ENCODE measurements around the gene HAUS3. TPM values are rescaled to one million over a fixed set of nuclear protein-coding genes. Genes with fewer than 3 reads are reported as not detected.
A peak's percentile ranks its signal among the peaks of the same experiment; 100 is the strongest.

The HAUS3 gene
- total RNA-seq, 2 experiments from 2014 or later: 28.5 to 28.7 TPM

DNA sequence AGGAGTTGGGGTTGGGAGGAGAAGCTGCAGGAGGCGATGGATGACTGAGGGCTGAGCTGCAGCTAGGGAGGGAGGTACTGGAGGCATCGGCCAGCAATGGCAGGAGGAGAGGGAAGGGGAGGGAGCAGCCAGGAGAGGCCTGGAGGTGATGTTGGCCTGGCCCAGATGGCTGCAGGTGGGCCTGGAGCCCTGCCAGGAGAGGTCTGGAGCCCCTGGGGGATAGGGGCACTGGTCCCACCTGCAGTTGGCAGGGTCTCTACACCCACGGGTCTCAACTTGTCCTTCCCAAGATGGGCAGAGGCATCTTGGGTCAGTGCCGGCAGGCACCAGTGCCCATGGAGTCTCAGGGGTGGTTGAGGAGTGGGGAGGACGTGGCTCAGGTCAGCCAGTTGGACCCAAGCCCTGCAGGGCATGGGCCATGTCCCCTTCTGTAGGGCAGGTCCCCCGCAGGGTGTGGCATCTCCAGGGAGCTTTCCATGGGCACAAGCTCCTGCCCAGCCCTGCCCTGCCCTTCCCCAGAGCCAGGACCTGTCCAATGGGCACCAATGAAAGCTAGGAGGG, 22.6 kb upstream of the HAUS3 start:
- ATAC-seq (ENCODE audit: low read depth): no peak
- no peak overlapping the region for H3K27ac Mint-ChIP-seq

GRCh38 chr4:2263926-2264321, 22.0 kb upstream of the HAUS3 start:
- peak; percentile 24 for DNase-seq
- POLR2A ChIA-PET: no interaction called here
- Mint-ChIP-seq H3K27me3 (no peaks in the 10 kb centered on the region), H3K9me3 (no peaks in the 10 kb centered on the region), H3K4me3 (no peak overlapping the region), H3K4me1 (no peaks in the 10 kb centered on the region), H3K27ac (no peak overlapping the region), H3K36me3 (no peaks in the 10 kb centered on the region)
- ATAC-seq (ENCODE audit: low read depth): no peak

More for the DNA sequence above, 22.6 kb upstream of the HAUS3 start:
- no peaks in the 10 kb centered on the region for H3K9me3 Mint-ChIP-seq
- H3K36me3 Mint-ChIP-seq: no peaks in the 10 kb centered on the region
- POLR2A ChIA-PET: interaction anchor here (1.2 kb wide), 1 partner anchor 26 kb away, joined by 3 read pairs; no protein-coding TSS in a partner anchor
- no peak for DNase-seq
- no peaks in the 10 kb centered on the region for H3K27me3 Mint-ChIP-seq
- no peak overlapping the region for H3K4me3 Mint-ChIP-seq
- no peaks in the 10 kb centered on the region for H3K4me1 Mint-ChIP-seq

DNA sequence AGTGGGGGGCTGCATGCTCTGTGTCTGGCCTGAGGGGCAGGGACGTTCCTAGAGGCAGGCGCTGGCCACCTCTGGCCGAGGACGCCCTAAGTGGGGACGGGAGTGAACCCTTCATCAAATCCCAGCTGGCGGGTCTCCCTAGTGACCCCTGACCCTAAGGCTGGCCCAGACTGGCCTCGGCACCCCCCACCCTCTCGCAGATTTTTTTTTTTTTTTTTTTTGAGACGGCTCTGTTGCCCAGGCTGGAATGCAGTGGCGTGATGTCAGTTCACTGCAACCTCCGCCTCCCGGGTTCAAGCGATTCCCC, 21.0 kb upstream of the HAUS3 start:
- Mint-ChIP-seq H3K9me3 (no peaks in the 10 kb centered on the region), H3K27me3 (no peaks in the 10 kb centered on the region), H3K36me3 (no peaks in the 10 kb centered on the region), H3K4me1 (no peaks in the 10 kb centered on the region), H3K4me3 (peak overlapping the region; percentile 70), H3K27ac (peak overlapping the region; percentile 74)
- DNase-seq (no peak), ATAC-seq (ENCODE audit: low read depth) (no peak)
- POLR2A ChIA-PET: interaction anchor here (0.9 to 2.1 kb wide), 6 partner anchors 16 to 150 kb away, joined by 3 to 22 read pairs (median 8); partner anchors contain the start of genes HAUS3 and POLN

DNA sequence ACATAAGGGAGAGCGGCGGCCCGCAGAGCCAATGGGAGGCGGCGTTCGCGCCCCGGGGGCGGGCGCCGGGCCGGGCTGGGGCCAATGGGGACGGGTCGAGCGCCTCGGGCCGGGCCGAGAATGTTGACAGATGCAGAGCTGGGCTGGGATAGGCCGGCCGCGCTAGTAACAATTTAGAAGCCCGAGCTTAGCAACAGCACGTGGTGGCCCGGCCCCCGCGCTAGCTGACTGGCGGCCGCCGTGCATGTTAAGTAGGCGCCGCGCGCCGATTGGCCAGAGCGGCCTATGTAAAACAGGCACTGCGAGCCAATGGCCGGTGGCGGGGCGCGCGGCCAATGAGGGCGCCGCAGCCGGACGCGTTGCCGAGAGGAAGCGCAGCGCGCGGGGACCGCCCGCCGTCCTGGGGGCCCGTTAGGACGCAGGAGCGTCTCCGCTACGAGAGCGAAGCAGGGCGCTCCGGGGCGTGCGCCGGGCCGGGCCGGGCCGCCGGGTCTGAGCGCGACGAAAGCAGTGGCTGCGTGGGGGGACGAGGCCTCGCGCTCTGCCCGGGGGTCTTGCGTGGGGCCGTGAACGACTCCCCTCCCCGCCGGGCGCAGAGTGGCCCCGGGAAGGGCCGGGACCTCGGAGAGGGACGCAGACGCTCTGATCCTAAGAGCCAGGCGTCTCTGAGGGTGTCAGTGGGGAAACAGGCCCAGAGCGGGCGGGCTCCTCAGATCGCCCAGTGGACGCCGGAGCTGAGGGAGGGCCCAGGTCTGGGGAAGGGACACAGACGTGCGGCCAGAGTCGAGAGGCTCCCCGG, 20.4 kb upstream of the HAUS3 start:
- Mint-ChIP-seq H3K4me1 (no peaks in the 10 kb centered on the region), H3K36me3 (no peaks in the 10 kb centered on the region), H3K9me3 (no peaks in the 10 kb centered on the region), H3K4me3 (peak overlapping the region; percentile 70), H3K27ac (peak overlapping the region; percentile 77), H3K27me3 (no peaks in the 10 kb centered on the region)
- POLR2A ChIA-PET: interaction anchor here (0.6 to 2.1 kb wide), 18 partner anchors 16 to 333 kb away, joined by 3 to 22 read pairs (median 4); partner anchors contain the start of genes HAUS3, POLN and RNF4
- ATAC-seq (ENCODE audit: low read depth) (peak; percentile 94), DNase-seq (peak; percentile 97)

- POLR2A ChIA-PET: interaction anchor here (0.6 to 2.1 kb wide), 16 partner anchors 20 to 333 kb away, joined by 3 to 22 read pairs (median 4); partner anchors contain the start of genes HAUS3, POLN and RNF4
- Mint-ChIP-seq H3K36me3 (no peaks in the 10 kb centered on the region), H3K27me3 (no peaks in the 10 kb centered on the region), H3K9me3 (no peaks in the 10 kb centered on the region), H3K4me1 (no peaks in the 10 kb centered on the region), H3K27ac (peak within 1 kb of the TSS; percentile 77), H3K4me3 (peak within 1 kb of the TSS; percentile 70)
- ATAC-seq (ENCODE audit: low read depth) (peak; percentile 1), DNase-seq (no peak)
These were observed 19.9 kb upstream of the HAUS3 start, which contains the start of gene MXD4 for GRCh38 chr4:2261853-2262144. TSS of gene MXD4 (minus strand) at chr4:2262109. CDS start at chr4:2261980, 129 bp downstream.

- Mint-ChIP-seq H3K36me3 (no peaks in the 10 kb centered on the region), H3K4me1 (no peaks in the 10 kb centered on the region), H3K27ac (peak overlapping the region; percentile 34), H3K4me3 (peak overlapping the region; percentile 65), H3K9me3 (no peaks in the 10 kb centered on the region), H3K27me3 (no peaks in the 10 kb centered on the region)
- POLR2A ChIA-PET: interaction anchor here (0.7 to 2.1 kb wide), 7 partner anchors 19 to 207 kb away, joined by 3 to 22 read pairs (median 10); partner anchors contain the start of genes HAUS3, POLN and RNF4
- ATAC-seq (ENCODE audit: low read depth) (no peak), DNase-seq (peak; percentile 82)
These were observed 19.4 kb upstream of the HAUS3 start for GRCh38 chr4:2261110-2261852.

DNA sequence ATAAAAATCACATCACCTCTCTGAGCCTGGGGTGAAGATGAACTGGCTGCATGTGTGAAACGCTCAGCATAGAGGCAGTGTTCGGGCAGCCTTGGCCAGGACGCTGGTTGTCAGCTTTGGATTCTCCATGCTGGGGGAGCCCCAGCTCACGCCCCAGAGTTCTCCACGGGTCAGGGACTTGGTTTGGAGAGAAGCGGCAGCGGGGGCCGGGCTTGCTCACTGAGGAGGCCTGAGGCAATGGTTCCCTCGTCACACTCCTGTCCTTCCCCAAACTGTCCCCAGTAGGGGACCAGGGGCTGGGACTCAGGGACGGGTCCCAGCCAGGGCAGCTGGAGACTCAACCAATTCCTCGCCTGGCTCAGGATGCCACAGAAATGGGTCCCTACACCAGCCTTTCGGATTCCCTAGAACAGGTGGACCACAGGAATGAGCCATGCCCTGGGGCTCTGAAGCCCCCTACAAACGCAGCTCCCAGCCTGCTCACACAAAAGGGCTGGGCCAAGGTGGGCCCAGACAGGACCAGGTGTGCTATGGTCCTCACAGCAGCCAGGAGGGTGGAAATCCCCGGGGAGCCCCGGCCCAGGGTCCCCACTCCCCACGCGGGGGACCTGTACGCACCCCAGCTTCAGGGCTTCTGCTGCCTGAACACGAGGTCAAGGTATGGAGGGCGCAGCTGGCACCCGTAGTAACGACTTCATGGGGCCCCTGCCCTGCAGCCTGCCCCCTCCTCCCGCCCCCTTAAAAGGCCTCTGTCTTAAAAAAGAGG, 18.6 kb upstream of the HAUS3 start:
- H3K4me3 Mint-ChIP-seq: peak overlapping the region; percentile 65
- H3K36me3 Mint-ChIP-seq: no peaks in the 10 kb centered on the region
- POLR2A ChIA-PET: interaction anchor here (0.6 to 1.1 kb wide), 3 partner anchors 8 to 208 kb away, joined by 3 to 4 read pairs (median 4); partner anchors contain the start of gene RNF4
- no peaks in the 10 kb centered on the region for H3K9me3 Mint-ChIP-seq
- H3K27me3 Mint-ChIP-seq: no peaks in the 10 kb centered on the region
- H3K4me1 Mint-ChIP-seq: no peaks in the 10 kb centered on the region
- no peak for ATAC-seq (ENCODE audit: low read depth)
- peak overlapping the region; percentile 34 for H3K27ac Mint-ChIP-seq
- peak; percentile 34 for DNase-seq

GRCh38 chr4:2259541-2260343, 17.8 kb upstream of the HAUS3 start:
- POLR2A ChIA-PET: interaction anchor here (0.7 to 1.1 kb wide), 2 partner anchors 19 to 209 kb away, joined by 3 to 4 read pairs; partner anchors contain the start of gene RNF4
- Mint-ChIP-seq H3K9me3 (no peaks in the 10 kb centered on the region), H3K27me3 (no peaks in the 10 kb centered on the region), H3K36me3 (no peaks in the 10 kb centered on the region), H3K27ac (no peak overlapping the region), H3K4me3 (no peak overlapping the region), H3K4me1 (no peaks in the 10 kb centered on the region)
- ATAC-seq (ENCODE audit: low read depth): no peak
- DNase-seq: no peak

GRCh38 chr4:2259036-2259540, 17.2 kb upstream of the HAUS3 start:
- no peak overlapping the region for H3K4me3 Mint-ChIP-seq
- DNase-seq (peak; percentile 30), ATAC-seq (ENCODE audit: low read depth) (no peak)
- POLR2A ChIA-PET: interaction anchor here (1.6 kb wide), 1 partner anchor 17 kb away, joined by 5 read pairs; the partner anchor contains the start of genes HAUS3 and POLN
- H3K36me3 Mint-ChIP-seq: no peaks in the 10 kb centered on the region
- no peaks in the 10 kb centered on the region for H3K9me3 Mint-ChIP-seq
- H3K27me3 Mint-ChIP-seq: no peaks in the 10 kb centered on the region
- no peaks in the 10 kb centered on the region for H3K4me1 Mint-ChIP-seq
- no peak overlapping the region for H3K27ac Mint-ChIP-seq

DNA sequence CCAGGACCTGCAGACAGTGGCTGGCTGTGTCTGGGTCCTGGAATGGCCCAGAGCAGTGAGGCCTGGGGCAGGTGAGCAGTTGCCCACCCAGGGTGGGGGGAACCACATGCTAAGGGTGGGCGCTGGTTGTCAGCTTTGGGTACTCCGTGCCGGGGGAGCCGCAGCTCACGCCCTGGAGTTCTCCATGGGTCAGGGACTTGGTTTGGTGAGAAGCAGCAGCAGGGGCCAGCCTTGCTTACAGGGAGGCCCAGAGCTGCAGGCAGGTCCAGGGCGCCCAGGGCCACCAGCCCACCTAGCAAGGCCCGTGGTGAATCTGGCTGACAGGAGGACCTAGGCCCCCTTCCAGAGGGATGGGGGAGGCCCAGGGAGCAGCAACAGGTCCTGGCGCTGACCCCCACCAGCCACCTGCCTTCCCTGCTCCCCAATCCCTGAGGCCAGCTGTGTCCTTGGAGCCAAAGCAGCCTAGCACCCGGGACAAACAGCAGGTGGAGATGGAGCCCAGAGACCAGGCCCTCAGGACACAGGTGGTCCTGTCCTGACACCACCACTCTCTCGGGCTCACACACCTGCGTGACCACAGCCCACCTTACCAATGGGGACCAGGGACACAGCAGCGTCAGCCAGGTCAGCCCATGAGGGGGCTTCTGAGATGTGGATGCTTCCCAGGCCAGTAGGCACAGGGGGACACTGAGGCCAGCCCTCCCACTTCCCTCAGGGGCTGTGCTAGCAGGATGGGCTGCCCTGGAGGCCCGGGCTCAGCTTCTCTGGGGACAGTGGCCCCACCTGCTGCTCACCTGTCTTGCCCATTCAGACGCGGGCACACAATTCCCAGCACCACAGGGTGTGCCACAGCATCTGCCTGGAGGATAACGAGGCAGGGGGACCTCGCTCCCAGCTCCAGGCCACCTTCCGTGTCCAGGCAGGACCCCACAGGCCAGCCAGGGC, 16.4 kb upstream of the HAUS3 start:
- Mint-ChIP-seq H3K36me3 (no peaks in the 10 kb centered on the region), H3K27ac (no peak overlapping the region), H3K9me3 (no peaks in the 10 kb centered on the region), H3K4me1 (no peaks in the 10 kb centered on the region), H3K27me3 (no peaks in the 10 kb centered on the region), H3K4me3 (no peak overlapping the region)
- DNase-seq (peak; percentile 32), ATAC-seq (ENCODE audit: low read depth) (no peak)
- POLR2A ChIA-PET: interaction anchor here (1.5 to 1.6 kb wide), 2 partner anchors 16 to 32 kb away, joined by 3 to 5 read pairs; partner anchors contain the start of genes HAUS3 and POLN
